A172 (cell line): ENCODE data around the gene OR11A1. TPM values are rescaled to one million over a fixed set of nuclear protein-coding genes. Genes with fewer than 3 reads are reported as not detected.
"Not testable (repeated sequence)": the region's sequence is repeated elsewhere in the genome, so short reads cannot be mapped to it uniquely, and the experiment has no call there.

Experiments used
- DNase-seq: peaks from one replicate; pipeline ENCODE4 v3.0.0-alpha.2; 2015; ENCODE audit warnings: low spot score
- total RNA-seq: library from RNA; depleted of rRNA; stranded (reverse); fragments of >200 nt; shearing (Covaris generic); gene quantifications from 2 replicates; pipeline ENCODE4 v1.2.3, GENCODE V29; 2014

OR11A1 gene
- total RNA-seq, 1 experiment from 2014 or later = not detected

DNA sequence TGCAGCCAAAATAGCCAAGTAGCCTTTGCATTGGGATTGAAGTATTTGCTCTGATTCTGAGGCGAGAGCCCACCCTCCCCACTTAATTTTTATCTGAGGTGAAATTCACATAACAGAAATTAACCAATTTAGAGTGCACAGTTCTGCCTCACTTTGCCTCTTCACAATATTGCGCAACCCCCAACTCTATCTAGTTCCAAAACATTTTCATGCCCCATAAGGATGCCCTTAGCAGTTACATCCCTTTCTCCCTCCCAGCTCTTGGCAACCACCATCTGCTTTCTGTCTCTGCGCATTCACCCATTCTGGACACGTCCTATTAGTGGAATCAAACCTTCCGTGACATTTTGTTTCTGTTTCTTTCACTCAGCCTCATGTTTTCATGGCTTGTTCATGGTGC, 21.9 kb upstream of the OR11A1 start:
- no peak for DNase-seq

DNA sequence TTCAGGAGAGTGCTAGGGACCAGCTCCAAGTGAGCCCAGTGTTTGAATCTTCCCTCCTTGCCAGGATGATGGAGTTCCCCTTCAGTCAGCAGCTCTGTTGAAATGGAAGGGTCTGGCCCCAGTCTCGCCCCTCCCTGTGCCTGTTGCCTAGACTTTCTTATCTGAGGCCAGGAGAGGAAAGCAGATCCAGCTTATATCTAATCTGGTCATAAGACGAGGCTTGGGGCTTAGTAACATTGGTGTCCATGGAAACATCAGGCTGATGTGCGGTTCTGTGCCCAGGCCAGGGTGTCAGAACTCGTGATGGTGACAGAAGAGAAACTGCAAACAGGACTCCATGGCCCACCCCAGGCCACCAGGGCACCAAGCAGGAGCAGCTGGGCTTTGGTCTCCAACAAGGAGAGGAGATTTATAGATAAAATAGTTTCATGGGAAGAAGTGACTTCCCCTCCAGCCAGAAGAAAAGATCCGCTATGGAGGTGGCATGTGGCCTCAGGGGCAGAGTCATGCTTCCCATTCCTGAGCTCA, 21.1 kb upstream of the OR11A1 start:
- no peak for DNase-seq

DNA sequence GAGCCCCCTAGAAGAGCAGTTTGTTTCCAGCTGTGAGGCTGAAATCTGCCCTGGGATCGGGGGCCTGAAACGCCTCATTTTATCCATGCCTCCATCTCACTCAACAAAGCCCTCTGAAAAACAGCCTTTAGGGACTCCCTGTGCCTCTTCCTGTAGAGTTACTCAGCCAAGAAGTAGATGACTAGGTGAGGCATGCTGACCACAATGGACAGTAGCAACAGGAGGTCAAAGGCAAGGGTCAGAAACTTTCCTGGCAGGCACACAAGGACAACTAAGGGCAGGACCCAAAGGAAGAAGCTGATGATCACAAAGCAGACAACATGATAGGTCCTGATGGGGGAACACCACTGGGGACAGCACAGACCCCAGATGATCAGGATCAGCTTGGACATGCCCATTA, 18.1 kb upstream of the OR11A1 start:
- DNase-seq = no peak

DNA sequence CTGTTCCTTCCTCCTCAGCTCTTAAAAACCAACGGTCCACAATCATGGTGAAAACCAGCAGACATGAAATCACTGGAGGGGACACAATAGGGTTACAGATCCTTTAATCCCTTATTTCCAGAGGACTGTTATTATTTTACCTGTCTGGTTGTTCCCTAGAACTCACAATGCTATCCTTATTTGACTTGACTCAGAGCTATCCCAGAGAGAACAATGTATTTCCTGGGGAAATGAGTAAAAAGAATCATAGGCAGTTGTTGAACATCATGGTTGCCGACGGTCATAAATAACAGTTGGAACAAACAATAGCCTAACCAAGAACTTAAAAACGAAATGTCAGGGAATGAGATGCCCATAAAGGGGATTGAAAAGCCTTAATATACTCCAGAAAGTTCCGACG, 9.4 kb upstream of the OR11A1 start:
- no peak for DNase-seq

DNA sequence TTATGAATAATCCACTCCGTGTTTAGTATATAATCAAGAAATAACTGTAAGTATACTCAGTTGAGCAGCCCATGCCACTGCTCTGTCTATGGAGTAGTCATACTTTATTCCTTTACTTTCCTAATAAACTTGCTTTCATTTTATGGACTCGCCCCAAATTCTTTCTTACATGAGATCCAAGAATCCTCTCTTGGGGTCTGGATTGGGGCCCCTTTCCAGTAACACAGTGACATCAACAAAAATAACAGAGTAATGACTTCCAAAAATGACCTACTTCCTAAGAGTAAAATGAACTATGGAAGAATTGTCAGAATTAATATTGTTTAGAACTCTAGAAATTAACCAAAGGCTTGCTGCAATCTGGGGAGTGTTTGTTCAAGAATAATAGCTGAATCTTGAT, 8.9 kb upstream of the OR11A1 start:
- DNase-seq = no peak

DNA sequence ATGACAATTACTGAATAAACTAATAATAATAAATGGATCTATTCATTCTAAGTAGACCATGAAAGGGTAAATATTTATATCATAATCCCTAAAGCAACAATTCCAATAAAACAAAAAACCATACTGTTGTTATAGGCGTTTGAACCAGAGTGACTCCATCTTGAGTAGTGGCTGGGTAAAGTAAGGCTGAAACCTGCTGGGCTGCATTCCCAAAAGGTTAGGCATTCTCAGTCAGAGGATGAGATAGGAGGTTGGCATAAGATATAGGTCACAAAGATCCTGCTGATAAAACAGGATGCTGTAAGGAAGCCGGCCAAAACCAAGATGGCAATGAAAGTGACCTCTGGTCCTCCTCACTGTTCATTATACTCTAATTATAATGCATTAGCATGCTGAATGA, 8.4 kb upstream of the OR11A1 start:
- no peak for DNase-seq

DNA sequence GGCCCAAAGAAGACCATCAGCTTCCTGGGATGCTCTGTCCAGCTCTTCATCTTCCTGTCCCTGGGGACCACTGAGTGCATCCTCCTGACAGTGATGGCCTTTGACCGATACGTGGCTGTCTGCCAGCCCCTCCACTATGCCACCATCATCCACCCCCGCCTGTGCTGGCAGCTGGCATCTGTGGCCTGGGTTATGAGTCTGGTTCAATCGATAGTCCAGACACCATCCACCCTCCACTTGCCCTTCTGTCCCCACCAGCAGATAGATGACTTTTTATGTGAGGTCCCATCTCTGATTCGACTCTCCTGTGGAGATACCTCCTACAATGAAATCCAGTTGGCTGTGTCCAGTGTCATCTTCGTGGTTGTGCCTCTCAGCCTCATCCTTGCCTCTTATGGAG, 5.2 kb upstream of the OR11A1 start:
- DNase-seq = no peak

DNA sequence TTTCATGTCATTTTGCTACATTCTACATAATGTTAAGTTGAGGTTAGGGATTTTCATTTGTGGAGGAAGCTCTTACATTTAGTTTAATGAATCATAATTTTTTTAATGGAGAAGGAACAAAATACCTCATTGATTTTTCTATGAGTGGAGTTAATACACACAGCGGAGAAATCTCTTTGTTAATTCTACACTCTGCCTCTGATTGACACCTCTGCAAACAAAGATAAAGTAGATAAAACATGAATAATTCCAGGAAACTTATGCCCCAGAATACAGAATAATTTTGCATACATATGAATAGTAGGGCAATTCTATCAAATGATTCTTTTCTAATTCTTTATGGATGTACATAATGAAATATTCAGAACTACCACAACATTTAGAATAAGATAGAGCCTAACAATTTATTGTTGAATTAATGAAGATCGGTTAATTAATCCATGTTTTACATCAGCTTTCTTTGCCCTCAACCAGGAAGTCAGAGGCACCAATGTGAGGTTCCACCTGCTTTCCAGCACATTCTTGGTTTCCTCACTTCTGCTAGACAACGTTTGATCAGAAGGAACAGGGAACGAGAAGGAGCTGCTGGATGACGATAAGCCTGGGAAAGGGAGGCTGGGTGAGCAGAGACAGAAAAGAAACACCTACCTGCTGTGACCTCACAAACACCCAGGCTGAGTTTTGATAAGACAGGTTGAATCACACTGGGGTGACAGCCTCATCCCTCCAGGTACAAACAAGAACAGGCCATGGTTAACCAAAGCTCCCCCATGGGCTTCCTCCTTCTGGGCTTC, 4.3 kb upstream of the OR11A1 start:
- DNase-seq = no peak

DNA sequence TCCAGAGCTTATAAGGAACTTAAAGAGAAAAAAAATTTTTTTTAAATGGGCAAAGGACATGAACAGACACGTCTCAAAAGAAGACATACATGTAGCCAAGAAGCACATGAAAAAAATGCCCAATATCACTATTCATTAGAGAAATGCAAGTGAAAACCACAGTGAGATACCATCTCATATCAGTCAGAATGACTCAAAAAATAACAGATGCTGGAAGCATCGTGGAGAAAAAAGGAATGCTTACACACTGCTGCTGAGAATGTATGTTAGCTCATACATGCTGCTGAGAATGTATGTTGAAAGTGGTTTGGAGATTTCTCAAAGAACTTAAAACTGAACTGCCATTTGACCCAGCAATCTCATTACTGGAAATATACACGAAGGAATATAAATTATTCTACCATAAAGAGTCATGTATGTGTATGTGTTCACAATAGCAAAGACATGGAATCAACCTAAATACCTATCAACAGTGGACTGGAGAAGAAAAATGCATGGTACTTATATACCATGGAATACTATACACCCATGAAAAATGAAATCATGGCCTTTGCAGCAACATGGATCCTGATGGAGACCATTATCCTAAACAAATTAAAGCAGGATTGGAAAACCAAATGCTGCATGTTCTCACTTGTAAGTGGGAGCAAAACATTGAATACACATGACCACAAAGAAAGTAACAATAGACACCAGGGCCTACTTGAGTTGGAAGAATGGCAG, 5.2 kb downstream of the OR11A1 start:
- DNase-seq = peak; percentile 24

DNA sequence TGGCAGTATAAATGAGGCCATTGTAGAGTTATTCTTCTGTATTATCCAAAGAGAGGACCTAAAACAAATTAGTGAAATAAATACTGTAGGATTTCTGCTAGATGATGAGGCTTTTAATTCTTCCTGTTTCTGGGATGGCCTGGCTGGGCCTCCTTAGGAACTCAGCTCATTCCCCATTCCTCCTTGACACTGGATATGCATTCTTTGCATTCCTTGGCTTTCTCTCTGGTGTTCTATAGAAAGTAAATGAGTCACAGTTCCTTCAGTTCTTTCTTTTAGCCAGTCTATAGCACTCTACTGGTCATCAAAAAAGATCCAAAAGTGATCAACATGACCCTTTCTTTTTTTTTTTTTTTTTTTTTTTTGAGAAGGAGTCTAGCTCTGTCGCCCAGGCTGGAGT, 9.2 kb downstream of the OR11A1 start:
- peak; percentile 61 for DNase-seq

DNA sequence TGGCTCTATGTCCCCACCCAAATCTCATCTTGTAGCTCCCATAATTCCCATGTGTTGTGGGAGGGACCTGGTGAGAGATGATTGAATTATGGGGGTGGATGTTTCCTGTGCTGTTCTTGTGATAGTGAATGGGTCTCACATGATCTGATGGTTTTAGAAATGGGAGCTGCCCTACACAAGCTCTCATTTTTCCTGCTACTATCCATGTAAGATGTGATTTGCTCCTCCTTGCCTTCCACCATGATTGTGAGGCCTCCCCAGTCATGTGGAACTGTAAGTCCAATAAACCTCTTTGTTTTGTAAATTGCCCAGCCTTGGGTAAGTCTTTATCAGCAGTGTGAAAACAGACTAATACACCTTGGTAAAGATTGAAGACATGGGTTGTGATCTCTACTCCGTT, 12.8 kb downstream of the OR11A1 start:
- DNase-seq = not testable (repeated sequence)

DNA sequence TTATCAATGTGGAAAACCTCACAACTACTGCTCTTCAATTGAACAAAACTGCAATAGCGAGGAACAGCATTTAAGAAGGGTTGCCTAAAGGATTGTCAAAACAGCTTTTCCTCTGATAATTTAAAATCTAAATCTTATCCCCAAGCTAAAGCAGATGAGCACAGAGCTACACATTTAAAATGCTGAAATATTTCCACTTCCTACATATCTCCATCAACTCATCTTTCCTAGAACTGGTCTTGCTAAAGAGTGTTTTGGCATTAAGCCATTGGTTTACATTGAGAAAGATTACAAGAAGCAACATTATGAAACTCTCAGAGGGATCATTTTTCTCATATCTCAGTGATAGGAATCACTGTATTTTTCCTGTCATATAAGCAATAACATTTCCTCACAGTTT, 14.2 kb downstream of the OR11A1 start:
- no peak for DNase-seq

DNA sequence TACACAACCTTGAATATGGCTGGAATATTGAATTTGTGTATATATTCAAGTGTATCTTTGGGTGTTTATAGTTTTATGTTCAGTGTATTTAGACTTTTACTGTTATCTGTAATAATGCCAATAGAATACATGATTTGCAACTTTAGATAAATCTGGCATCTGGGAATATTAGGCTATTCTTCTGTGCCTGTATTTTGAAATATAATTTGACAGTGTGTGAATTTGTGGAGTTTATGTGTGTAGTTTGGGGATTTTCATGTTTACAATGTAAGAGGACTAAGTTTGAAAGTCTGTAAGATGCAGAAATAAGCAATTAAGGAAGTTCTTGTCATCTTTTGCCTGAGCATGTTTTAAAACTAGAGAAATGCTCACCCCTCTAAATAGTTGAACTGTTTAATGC, 17.9 kb downstream of the OR11A1 start, which contains the start of gene OR10C1:
OR10C1 (plus strand) TSS at position 301 of the 400 bp plus-strand sequence. CDS start 710 bp downstream, outside the sequence.
- DNase-seq = no peak

DNA sequence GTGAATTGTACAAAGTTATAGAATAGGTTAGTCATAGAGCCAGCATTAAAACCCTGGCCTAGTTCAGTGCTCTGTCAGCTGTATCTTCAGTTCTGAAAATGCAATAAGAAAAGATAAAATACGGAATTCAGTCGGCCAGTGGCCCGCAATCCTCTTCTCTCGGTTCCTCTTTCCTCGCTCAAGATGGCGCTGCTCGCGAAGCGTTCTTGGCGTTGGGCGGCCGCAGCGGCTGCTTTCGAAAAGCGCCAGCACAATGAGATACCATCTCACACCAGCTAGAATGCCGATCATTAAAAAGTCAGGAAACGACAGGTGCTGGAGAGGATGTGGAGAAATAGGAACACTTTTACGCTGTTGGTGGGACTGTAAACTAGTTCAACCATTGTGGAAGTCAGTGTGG, 20.1 kb downstream of the OR11A1 start:
- DNase-seq = not testable (repeated sequence)

DNA sequence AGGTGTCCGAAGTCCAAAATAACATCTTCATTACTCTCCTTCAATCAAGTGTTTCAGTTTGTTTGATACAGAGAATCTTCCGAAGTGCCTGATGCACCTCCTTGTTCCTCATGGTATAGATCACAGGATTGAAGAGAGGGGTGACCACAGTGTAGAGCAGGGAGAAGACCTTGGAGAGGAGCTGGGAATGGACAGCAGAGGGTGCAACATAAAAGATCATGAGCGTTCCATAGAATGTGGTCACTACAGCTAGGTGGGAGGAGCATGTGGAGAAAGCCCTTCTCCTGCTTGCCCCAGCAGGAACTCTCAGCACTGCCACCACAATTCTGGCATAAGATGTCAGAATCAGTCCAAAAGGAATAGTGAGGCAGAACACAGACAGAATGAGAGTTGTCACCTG, 30.2 kb downstream of the OR11A1 start:
- no peak for DNase-seq

DNA sequence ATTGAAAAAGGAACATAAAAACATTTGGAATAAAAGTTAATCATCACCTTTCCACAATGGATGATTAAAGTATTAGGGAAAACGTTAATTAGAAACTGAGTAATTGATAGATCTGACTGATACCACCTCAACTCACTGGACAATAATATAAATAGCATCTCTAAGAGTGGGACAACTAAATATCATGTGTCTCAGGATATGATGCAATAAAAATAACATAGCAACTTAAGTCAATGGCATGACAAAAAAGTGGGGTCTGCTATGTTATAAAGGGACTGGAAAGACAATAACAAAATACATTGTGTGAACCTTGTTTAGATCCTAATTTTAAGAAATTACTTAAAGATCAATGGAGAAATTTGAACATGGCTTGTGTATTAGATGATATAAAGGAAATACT, 31.8 kb downstream of the OR11A1 start:
- no peak for DNase-seq

DNA sequence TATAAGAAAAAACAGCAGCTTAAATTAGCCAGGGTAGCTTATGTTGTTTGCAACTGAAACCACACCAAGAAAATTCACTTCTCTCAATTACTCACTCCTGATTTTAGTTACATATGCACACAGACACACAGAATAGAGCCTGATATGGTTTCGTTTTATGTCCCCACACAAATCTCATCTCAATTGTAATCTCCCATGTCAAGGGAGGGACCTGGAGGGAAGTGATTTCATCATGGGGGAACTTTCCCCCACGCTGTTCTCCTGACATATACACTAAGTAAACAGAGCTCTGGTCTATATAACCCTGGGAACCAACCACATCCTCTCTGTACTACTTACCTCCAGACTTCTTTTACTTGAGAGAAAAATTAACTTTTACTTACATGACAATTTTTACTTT, 32.3 kb downstream of the OR11A1 start:
- DNase-seq = no peak

DNA sequence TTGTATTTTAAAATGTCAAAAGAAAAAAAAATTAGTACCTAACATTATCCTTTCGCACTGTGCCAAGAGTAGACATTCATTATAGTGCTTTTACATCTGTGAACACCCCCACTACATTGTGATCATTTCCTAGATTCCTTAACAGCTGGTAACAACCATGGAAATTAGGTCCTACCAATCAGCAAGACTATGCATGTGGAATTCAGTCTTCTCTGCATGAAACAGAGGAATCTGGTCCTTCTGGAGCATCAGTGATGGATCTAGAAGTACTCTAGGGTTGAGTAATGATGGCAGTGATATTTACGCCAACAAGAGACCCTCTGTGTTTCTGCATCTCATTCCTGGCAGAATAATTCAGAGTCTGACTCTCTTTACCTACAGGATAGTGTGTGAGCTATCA, 32.7 kb downstream of the OR11A1 start:
- no peak for DNase-seq

DNA sequence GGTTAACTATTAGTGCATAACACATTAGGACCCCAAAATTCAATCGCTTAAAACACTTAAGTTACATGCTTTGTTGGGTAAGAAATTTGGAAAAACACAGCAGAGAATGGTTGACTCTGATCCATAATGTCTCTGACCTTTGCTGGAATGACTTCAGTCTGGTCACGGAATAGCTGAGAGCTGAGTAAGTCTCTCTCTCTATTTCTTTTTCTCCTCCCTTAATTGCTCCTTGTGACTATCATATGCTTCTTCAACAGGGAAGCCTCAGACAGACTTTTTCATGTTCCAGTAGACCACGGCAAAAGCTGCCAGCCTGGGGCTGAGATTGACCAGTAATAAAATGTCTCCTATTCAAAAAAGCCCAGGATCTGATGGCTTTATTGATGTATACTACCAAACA, 37.4 kb downstream of the OR11A1 start:
- DNase-seq = peak; percentile 11

DNA sequence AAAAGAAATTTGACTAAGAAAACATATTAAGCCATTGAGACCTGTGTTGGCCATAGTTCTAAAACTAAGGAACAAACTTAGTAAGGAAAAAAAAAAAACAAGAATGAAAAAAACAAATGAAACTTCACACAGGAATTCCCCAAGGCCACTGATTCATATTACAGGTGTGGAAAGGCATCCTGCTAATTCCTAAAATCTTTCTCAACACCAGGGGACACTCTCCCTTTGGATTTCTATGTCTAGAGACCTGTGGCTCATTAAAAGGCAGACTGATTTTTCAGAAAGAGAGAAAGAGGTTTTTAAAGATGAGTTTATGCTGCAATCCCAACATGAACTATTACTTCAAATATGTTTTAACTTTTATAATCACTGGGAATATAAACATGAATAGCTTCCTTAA, 42.3 kb downstream of the OR11A1 start, which contains the start of gene OR12D1:
OR12D1 (plus strand) TSS at position 341 of the 400 bp plus-strand sequence.
- peak; percentile 24 for DNase-seq

DNA sequence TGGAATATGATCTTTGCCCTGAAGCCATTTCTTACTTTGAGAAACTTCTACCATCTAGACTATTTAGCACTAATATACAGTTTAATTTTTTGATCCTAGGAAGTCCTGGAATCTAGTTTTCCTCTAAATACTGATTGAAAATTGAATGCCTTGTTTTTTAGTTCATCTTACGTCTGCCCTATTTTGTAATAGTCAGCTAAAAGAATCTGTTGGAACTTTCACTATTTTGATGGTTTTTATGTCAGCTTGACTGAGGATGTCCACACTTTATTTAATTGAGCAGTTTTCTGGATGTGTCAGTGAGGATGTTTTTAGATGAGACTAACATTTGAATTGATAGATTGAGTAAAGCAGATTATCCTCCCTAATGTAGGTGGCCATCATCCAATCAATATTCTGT, 53.1 kb downstream of the OR11A1 start:
- DNase-seq = no peak

DNA sequence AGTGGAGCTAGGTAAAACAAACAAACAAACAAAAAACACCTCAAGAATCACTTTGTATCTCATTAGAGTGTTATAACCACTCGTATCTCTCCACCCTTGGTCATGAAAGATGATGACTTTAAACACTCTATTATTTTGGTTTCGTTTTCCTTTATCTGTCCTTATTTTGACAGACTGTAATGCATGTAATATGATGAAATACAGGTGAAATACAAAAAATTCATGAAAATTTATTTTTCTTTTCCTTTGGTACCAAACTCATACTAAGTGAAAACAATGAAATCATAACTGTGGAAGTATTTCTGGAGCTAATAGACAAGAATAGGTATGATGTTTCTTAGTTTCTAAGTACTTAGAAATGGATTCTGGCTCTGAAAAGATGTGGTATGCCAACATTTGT, 57.3 kb downstream of the OR11A1 start:
- no peak for DNase-seq

DNA sequence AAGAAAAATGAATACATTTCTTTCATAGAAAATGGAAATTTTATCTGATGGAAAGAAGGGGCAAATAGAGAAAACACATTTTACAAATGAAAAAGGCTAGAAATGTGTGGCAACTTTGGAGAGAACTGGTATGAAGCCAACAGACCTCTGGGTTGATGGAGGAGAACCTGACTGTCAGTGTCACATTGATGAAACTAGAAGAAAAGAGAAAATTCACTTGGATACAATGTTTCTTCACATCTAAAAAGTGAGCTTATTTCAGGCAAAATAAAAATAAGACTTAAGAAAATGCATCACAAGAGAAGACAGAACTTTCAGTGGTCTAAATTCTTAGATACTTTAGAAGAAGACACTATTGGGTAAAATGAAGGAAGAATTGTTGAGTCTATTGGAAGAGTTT, 61.5 kb downstream of the OR11A1 start, which contains the start of gene OR12D2:
OR12D2 (plus strand) TSS at position 301 of the 400 bp plus-strand sequence. CDS start 1,069 bp downstream, outside the sequence.
- no peak for DNase-seq
